Epithelial cell of proximal tubule (primary cell): ENCODE data around the gene MYZAP. TPM values are rescaled to one million over a fixed set of nuclear protein-coding genes. Genes with fewer than 3 reads are reported as not detected.

Source experiments
- DNase-seq: peaks from one replicate; pipeline ENCODE4 v3.0.0-alpha.2; 2011; ENCODE audit warnings: low read depth
- H3K4me3 ChIP-seq: 2 replicates; pipeline ENCODE4 v1.5.1; 2011; ENCODE audit warnings: low read depth, mild to moderate bottlenecking, low read length
- CTCF ChIP-seq: conservative IDR thresholded peaks from 2 replicates; pipeline ENCODE4 v1.5.1; 2012; ENCODE audit warnings: low read depth, mild to moderate bottlenecking, low read length
- total RNA-seq: library from RNA; depleted of rRNA; stranded (reverse); fragments of >200 nt; gene quantifications from 2 replicates; pipeline ENCODE4 v1.2.3, GENCODE V29; 2015

Gene MYZAP
- total RNA-seq, 1 donor from 2014 or later: 0.06 TPM

- TF ChIP-seq CTCF: no peak
- no peak for DNase-seq
- H3K4me3 ChIP-seq: no peak overlapping the region
These were observed 42.6 kb downstream of the MYZAP start for GRCh38 chr15:57634290-57634689.

GRCh38 chr15:57635300-57635909 is 43.7 kb downstream of the MYZAP start:
- no peak overlapping the region for H3K4me3 ChIP-seq
- no peak for DNase-seq
- no peak for TF ChIP-seq CTCF

- DNase-seq: no peak
- no peak overlapping the region for H3K4me3 ChIP-seq
- no peak for TF ChIP-seq CTCF
These were observed 46.1 kb downstream of the MYZAP start for GRCh38 chr15:57637846-57638245.

GRCh38 chr15:57639306-57639705 is 47.6 kb downstream of the MYZAP start:
- no peak for DNase-seq
- no peak overlapping the region for H3K4me3 ChIP-seq
- no peak for TF ChIP-seq CTCF

GRCh38 chr15:57640930-57641682 is 49.4 kb downstream of the MYZAP start:
- no peak overlapping the region for H3K4me3 ChIP-seq
- DNase-seq: no peak
- peak; percentile 74 for TF ChIP-seq CTCF

GRCh38 chr15:57643826-57644225 is 52.1 kb downstream of the MYZAP start:
- no peak overlapping the region for H3K4me3 ChIP-seq
- TF ChIP-seq CTCF: no peak
- no peak for DNase-seq

- H3K4me3 ChIP-seq: no peak overlapping the region
- DNase-seq: no peak
- no peak for TF ChIP-seq CTCF
These were observed 54.4 kb downstream of the MYZAP start for GRCh38 chr15:57646087-57646486.
